GM12892 (cell line): Measurements from ENCODE around the gene CASQ2.

Source experiments
- POLR2A ChIP-seq: IDR thresholded peaks from 2 replicates; pipeline ENCODE4 v1.6.1; 2011; ENCODE audit warnings: low read depth, low read length, control low read depth
- TAF1 ChIP-seq: IDR thresholded peaks from 2 replicates; pipeline ENCODE4 v1.6.1; 2011; ENCODE audit warnings: low read depth, mild to moderate bottlenecking, control low read depth, low read length, borderline replicate concordance

- no peak for TF ChIP-seq POLR2A
- no peak for TF ChIP-seq TAF1
Measured at GRCh38 chr1:115771094-115771846, 2.8 kb upstream of the CASQ2 start.
